HG03442 (cell line): ENCODE measurements around the gene NOTCH1.
"Not testable (repeated sequence)": the region's sequence is repeated elsewhere in the genome, so short reads cannot be mapped to it uniquely, and the experiment has no call there.

Experiments used
- ATAC-seq: cut with Tn5 transposase; IDR thresholded peaks from one replicate; pipeline ENCODE4 v1.9.1; 2021; ENCODE audit warnings: mild to moderate bottlenecking, moderate library complexity; ENCODE audit not compliant: unreplicated experiment

Gene NOTCH1

DNA sequence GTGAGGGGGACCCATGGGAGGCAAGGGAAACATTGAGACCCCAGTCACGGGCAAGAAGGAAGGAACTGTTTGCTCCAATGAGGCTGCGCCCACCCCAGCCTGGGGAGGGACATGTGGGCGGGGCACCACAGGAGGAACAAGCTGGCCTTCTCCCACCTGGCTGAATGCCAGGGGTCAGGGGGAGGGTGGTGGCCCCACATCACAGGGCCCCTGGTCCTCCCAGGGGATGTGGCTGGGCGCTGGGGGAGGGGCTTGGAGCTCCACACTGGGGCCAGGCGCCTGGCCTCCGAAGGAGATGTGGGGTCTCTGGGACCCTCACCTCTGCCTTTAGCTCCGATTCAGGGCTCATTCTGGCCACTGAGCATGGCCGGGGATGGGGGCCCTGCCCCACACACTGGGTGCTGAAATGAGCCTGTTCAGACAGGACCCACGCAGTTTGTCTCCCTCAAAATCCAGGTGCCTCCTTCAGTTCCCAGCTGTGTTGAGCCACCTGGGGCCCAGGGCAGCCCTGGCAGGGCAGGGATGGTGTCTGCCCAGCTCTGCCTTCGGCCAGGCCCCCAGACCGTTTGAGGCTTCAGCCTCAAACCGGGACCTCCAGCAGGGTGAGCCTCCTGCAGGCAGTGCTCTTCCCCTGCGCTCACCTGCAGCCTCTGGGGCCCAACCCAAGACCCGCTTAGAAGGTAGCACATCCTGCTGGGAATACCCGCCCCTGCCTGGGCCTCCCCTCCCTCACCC lies 33.2 kb upstream of the NOTCH1 start:
- no peak for ATAC-seq

DNA sequence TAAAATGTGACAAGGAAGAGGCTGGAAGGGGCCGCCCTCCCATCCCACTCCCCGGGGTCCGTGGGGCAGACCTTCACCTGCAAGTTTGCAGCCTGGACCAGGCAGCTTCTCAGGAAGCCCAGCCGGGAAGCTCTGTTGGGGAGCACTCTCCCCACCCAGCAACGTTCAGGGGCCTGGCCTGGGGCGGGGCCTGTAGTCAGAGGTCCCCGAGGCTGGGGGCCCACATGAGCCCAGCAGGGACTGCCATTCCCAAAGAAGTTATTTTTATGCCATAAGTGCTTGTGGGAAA lies 32.7 kb upstream of the NOTCH1 start:
- no peak for ATAC-seq

GRCh38 chr9:136577941-136578625 lies 32.2 kb upstream of the NOTCH1 start:
- no peak for ATAC-seq

- ATAC-seq, result no peak
Measured at GRCh38 chr9:136576269-136576626, 30.4 kb upstream of the NOTCH1 start.

DNA sequence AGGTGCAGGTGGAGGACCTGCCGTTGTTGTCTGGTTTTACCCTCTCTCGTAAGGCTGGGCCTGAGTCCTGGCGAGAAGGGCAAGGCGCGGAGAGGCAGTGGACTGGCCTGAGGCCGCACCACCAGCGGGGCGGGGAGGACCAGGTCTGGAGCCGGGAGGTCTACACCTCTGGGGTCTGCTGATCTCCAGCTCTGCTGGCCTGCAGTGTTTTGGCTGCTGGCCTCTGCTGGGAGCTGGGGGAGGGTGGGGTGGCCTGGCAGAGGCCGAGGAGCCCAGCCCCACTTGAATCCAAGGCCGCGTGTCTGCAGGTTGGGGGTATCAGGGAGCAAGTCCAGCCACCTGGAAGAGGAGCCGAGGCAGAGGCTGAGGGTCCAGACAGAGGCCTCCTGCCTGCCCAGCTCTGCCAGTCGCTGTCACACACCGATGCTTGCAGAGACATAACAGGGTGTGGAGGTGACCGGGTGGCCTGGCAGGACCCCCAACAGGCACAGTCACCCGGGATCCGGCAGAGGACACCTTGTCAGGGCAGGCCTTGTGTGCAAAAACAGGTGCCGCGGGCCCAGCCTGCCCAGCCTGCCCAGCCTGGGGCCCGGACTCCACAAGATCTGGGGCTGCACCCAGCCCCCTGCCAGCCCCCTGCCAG lies 29.9 kb upstream of the NOTCH1 start:
- ATAC-seq, result no peak

- ATAC-seq, result not testable (repeated sequence)
Measured at GRCh38 chr9:136574606-136575005, 28.8 kb upstream of the NOTCH1 start.

- no peak for ATAC-seq
Measured at GRCh38 chr9:136572828-136573625, 27.2 kb upstream of the NOTCH1 start.

GRCh38 chr9:136572003-136572827 lies 26.4 kb upstream of the NOTCH1 start:
- ATAC-seq, result no peak

GRCh38 chr9:136571531-136571930 lies 25.7 kb upstream of the NOTCH1 start:
- no peak for ATAC-seq

GRCh38 chr9:136570916-136571315 lies 25.1 kb upstream of the NOTCH1 start:
- ATAC-seq, result no peak

DNA sequence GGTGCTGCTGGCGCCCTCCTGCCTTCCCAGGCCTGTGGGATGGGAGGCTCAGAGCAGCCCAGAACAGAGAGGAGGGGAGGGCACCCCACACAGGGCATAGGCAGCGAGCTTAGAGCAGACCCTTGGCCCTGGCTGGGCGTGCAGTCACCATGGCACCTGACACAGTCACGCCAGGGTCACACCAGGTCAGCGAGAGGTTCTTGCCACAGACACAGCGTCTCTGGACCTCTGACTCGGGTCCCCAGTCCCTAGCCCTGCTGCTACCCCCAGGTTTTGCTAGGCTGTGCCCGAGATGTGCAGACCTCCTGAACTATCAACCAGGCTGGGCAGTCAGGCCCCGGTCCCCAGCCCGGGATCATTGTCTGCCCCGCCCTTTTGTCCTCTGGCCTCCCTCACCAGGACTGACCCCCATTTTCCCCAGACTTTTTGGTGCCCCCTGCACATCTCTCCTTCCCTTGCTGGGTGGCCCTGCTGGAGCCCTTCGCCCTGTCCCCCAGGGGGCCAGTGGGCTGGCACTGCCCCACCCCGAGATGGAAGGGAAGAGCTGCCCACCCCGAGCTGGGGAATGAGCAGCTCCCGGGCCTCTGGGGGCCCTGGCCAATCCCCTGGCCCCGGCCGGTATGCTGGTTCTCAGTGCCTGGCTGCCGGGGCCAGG lies 24.5 kb upstream of the NOTCH1 start:
- ATAC-seq, result no peak

- ATAC-seq, result no peak
Measured at GRCh38 chr9:136569526-136570148, 23.8 kb upstream of the NOTCH1 start.

GRCh38 chr9:136568288-136569081 lies 22.6 kb upstream of the NOTCH1 start:
- ATAC-seq, result no peak

- no peak for ATAC-seq
Measured at GRCh38 chr9:136567651-136568287, 21.9 kb upstream of the NOTCH1 start.

GRCh38 chr9:136566901-136567300 lies 21.1 kb upstream of the NOTCH1 start:
- ATAC-seq, result no peak

DNA sequence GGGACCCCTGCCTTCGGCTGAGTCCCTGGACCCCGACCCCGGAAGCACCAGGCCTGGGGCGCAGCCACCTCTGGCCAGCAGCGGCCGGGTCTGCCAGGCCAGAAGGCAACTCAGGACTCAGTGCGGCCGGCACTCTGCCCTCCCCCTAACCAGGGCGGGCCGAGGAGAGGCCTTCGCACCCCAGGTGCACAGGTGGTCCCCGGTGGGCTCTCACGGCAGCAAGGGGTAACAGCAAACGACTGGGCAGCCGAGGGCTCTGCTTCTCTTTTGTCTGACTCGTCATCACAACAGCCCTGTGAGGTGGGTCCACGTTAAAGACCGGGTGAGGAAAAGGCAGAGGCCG lies 20.7 kb upstream of the NOTCH1 start:
- no peak for ATAC-seq

GRCh38 chr9:136565715-136566552 lies 20.1 kb upstream of the NOTCH1 start:
- ATAC-seq, result no peak
